ENCODE data around the gene RAMP1.

DNA sequence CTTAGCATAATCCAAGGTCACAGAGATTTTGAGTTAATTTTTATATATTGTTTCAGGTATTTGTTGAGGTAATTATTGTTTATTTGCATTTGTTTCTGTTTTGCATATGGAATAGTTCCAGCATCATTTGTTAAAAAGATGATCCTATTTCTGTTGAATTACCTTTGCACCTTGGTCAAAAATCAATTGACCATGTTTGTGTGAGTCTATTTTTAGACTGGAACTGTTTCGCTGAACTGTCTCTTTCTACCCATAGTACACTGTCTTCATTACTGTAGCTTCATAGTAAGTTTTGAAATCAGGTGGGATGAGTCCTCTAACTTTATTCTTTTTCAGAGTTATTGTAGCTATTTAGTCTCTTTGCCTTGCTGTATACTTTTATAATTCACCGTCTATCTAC is 28.9 kb upstream of the RAMP1 start:
- TF ChIP-seq, protein P1, sequence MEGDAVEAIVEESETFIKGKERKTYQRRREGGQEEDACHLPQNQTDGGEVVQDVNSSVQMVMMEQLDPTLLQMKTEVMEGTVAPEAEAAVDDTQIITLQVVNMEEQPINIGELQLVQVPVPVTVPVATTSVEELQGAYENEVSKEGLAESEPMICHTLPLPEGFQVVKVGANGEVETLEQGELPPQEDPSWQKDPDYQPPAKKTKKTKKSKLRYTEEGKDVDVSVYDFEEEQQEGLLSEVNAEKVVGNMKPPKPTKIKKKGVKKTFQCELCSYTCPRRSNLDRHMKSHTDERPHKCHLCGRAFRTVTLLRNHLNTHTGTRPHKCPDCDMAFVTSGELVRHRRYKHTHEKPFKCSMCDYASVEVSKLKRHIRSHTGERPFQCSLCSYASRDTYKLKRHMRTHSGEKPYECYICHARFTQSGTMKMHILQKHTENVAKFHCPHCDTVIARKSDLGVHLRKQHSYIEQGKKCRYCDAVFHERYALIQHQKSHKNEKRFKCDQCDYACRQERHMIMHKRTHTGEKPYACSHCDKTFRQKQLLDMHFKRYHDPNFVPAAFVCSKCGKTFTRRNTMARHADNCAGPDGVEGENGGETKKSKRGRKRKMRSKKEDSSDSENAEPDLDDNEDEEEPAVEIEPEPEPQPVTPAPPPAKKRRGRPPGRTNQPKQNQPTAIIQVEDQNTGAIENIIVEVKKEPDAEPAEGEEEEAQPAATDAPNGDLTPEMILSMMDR (IDR thresholded peaks at IDR 0.05) = no peak
- TF ChIP-seq POLR2A (IDR thresholded peaks at IDR 0.05) = no peak

Data from right lobe of liver (tissue), 4 donors.